Measurements from ENCODE around the gene IQCB1. TPM values are rescaled to one million over a fixed set of nuclear protein-coding genes. Genes with fewer than 3 reads are reported as not detected.
"Not testable (repeated sequence)": the region's sequence is repeated elsewhere in the genome, so short reads cannot be mapped to it uniquely, and the experiment has no call there.

Gene IQCB1
- total RNA-seq, 4 donors from 2014 or later, result 13.2 to 19.6 (median 17.7) TPM

DNA sequence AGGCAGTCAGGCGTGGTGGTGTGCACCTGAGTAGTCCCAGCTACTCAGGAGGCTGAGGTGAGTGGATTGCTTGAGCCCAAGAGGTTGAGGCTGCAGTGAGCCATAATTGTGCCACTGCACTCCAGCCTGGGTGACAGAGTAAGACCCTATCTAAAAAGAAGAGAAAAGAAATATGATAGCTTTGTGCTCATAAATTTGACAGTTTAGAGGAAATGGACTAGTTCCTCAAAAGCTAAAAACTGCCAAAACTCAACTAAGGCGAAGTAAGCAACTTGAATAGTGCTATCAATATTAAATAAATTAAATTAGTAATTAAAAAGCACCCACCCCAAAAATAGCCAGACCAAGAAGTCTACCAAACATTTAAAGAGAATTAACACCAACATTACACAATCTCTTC lies 34.9 kb upstream of the IQCB1 start:
- WGBS, 2 donors, result 90 to 91% methylated on average over 2 of the region's 2 CpGs
- TF ChIP-seq, protein P1, sequence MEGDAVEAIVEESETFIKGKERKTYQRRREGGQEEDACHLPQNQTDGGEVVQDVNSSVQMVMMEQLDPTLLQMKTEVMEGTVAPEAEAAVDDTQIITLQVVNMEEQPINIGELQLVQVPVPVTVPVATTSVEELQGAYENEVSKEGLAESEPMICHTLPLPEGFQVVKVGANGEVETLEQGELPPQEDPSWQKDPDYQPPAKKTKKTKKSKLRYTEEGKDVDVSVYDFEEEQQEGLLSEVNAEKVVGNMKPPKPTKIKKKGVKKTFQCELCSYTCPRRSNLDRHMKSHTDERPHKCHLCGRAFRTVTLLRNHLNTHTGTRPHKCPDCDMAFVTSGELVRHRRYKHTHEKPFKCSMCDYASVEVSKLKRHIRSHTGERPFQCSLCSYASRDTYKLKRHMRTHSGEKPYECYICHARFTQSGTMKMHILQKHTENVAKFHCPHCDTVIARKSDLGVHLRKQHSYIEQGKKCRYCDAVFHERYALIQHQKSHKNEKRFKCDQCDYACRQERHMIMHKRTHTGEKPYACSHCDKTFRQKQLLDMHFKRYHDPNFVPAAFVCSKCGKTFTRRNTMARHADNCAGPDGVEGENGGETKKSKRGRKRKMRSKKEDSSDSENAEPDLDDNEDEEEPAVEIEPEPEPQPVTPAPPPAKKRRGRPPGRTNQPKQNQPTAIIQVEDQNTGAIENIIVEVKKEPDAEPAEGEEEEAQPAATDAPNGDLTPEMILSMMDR (IDR thresholded peaks at IDR 0.05), result no peak
- no peak for TF ChIP-seq POLR2A (IDR thresholded peaks at IDR 0.05)
- no peak for DNase-seq (ENCODE audit: low spot score in 2 of 2)
- no peak overlapping the region for H3K4me3 ChIP-seq (ENCODE audit: low read depth, poor library complexity, severe bottlenecking)
- intact Hi-C loops (cut with DNase I; ENCODE audit: low total_unique reads), result no loop called here

DNA sequence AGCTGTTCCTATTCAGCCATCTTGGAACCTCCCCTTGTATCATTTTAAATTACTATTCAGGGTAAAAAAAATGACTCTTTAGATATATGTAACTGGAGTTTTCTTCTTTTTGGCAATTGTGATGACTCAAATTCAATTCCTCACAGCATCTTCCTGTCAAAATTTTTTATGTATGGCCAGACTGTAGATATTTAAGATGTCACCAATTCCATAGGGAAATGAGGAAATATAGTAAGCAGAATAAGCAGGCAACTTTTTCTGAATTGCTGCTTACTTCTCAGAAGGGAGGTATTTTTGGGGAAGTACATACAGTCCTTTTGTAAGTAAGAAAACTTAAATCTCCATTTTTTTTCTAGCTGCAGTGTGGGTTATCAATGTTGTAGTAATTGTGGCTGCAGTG lies 28.9 kb upstream of the IQCB1 start:
- TF ChIP-seq, protein P1 (IDR thresholded peaks at IDR 0.05), result no peak
- TF ChIP-seq POLR2A (IDR thresholded peaks at IDR 0.05), result no peak

DNA sequence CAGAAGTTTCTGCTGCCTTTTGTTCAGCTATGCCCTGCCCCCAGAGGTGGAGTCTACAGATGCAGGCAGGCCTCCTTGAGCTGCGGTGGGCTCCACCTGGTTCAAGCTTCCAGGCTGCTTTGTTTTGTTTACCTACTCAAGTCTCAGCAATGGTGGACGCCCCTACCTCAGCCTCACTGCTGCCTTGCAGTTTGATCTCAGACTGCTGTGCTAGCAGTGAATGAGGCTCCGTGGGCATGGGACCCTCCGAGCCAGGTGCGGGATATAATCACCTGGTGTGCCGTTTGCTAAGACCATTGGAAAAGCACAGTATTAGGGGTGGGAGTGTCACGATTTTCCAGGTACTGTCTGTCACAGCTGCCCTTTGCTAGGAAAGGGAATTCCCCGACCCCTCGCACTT lies 28.4 kb upstream of the IQCB1 start:
- WGBS, 2 donors, result 96 to 99% methylated on average over 9 of the region's 9 CpGs
- intact Hi-C loops (cut with DNase I; ENCODE audit: low total_unique reads); H3K4me3 ChIP-seq (ENCODE audit: low read depth, poor library complexity, severe bottlenecking); DNase-seq (ENCODE audit: low spot score in 2 of 2): not testable (repeated sequence)

More for the DNA sequence above, 28.9 kb upstream of the IQCB1 start:
- intact Hi-C loops (cut with DNase I; ENCODE audit: low total_unique reads), result no loop called here
- H3K4me3 ChIP-seq (ENCODE audit: low read depth, poor library complexity, severe bottlenecking), result no peak overlapping the region
- DNase-seq (ENCODE audit: low spot score in 2 of 2), result no peak

DNA sequence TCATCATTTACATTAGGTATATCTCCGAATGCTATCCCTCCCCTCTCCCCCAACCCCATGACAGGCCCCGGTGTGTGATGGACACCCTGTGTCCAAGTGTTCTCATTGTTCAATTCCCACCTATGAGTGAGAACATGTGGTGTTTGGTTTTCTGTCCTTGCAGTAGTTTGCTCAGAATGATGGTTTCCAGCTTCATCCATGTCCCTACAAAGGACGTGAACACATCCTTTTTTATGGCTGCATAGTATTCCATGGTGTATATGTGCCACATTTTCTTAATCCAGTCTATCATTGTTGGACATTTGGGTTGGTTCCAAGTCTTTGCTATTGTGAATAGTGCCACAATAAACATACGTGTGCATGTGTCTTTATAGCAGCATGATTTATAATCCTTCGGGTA lies 22.9 kb upstream of the IQCB1 start:
- DNase-seq (ENCODE audit: low spot score in 2 of 2); H3K4me3 ChIP-seq (ENCODE audit: low read depth, poor library complexity, severe bottlenecking); intact Hi-C loops (cut with DNase I; ENCODE audit: low total_unique reads): not testable (repeated sequence)
- WGBS, 2 donors, result 91 to 97% methylated on average over 5 of the region's 5 CpGs

DNA sequence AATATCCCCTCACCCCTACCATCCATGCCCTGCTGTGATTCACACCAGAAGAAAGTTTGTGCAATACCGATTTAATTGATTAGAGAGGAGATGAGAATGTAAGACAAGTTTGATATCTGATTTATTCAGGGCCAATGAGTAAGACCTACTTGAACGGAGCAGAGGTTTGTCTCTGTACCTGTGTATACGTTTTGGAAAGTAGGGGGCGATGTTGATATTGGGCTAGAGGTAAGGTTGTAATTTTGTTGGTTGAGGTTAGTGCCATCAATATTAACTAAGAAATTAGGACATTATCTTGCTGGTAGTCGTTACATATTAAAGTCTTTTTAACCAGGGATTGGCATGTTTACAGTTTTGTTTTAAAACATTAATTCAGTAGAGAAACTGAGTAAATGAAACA lies 20.7 kb upstream of the IQCB1 start:
- TF ChIP-seq POLR2A (IDR thresholded peaks at IDR 0.05), result no peak
- TF ChIP-seq, protein P1 (IDR thresholded peaks at IDR 0.05), result no peak
- no peak overlapping the region for H3K4me3 ChIP-seq (ENCODE audit: low read depth, poor library complexity, severe bottlenecking)
- 47 to 48% methylated on average over 5 of the region's 5 CpGs for WGBS, 2 donors
- intact Hi-C loops (cut with DNase I; ENCODE audit: low total_unique reads), result no loop called here
- no peak for DNase-seq (ENCODE audit: low spot score in 2 of 2)

DNA sequence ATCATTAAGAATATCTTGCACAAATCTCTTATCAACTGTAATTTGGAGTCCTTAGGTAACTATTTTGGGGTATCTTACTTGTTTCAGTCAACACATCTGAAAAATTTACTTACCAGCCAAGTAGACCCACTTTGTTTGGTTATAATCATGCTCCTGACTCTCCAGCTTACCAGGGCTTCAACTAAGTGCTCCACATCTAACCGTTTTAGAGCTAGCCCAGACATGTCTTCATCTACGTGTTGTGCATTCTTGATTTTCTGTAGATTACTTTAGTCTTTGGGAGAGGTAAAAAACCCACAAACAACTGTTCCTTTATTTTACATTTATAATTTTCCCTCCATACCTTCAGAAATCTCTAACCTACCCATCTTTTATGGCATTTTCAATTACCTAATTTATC lies 17.4 kb upstream of the IQCB1 start:
- no peak overlapping the region for H3K4me3 ChIP-seq (ENCODE audit: low read depth, poor library complexity, severe bottlenecking)
- 62 to 63% methylated on average over 2 of the region's 2 CpGs for WGBS, 2 donors
- intact Hi-C loops (cut with DNase I; ENCODE audit: low total_unique reads), result no loop called here
- TF ChIP-seq, protein P1 (IDR thresholded peaks at IDR 0.05), result no peak
- TF ChIP-seq POLR2A (IDR thresholded peaks at IDR 0.05), result no peak
- DNase-seq (ENCODE audit: low spot score in 2 of 2), result no peak

DNA sequence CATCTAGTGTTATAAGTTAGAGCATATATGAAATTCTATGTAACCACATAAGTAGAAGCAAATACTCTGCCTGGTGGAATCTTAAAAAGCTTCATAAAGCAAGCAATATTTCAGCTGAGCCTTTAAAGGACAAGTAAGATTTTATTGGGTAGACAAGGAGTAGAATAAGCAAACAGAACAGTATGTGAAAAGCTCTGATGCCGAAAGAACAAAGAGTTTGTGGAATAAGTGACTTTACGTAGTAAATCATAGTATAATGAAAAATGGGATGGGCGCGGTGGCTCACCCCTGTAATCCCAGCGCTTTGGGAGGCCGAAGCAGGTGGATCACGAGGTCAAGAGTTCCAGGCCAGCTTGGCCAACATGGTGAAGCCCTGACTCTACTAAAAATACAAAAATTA lies 10.0 kb upstream of the IQCB1 start:
- DNase-seq (ENCODE audit: low spot score in 2 of 2), result no peak
- WGBS, 2 donors, result 93 to 99% methylated on average over 7 of the region's 7 CpGs

More for the DNA sequence above, 10.0 kb upstream of the IQCB1 start:
- TF ChIP-seq, protein P1 (IDR thresholded peaks at IDR 0.05), result no peak
- TF ChIP-seq POLR2A (IDR thresholded peaks at IDR 0.05), result no peak
- intact Hi-C loops (cut with DNase I; ENCODE audit: low total_unique reads), result no loop called here
- H3K4me3 ChIP-seq (ENCODE audit: low read depth, poor library complexity, severe bottlenecking), result no peak overlapping the region

Data from lower leg skin (tissue), 4 donors.